ENCODE measurements around the gene ELF4.

- no peak for TF ChIP-seq EZH2 (IDR thresholded peaks at IDR 0.05; ENCODE audit: borderline replicate concordance, insufficient read depth, low read length, poor library complexity, severe bottlenecking)
- TF ChIP-seq, protein P1, sequence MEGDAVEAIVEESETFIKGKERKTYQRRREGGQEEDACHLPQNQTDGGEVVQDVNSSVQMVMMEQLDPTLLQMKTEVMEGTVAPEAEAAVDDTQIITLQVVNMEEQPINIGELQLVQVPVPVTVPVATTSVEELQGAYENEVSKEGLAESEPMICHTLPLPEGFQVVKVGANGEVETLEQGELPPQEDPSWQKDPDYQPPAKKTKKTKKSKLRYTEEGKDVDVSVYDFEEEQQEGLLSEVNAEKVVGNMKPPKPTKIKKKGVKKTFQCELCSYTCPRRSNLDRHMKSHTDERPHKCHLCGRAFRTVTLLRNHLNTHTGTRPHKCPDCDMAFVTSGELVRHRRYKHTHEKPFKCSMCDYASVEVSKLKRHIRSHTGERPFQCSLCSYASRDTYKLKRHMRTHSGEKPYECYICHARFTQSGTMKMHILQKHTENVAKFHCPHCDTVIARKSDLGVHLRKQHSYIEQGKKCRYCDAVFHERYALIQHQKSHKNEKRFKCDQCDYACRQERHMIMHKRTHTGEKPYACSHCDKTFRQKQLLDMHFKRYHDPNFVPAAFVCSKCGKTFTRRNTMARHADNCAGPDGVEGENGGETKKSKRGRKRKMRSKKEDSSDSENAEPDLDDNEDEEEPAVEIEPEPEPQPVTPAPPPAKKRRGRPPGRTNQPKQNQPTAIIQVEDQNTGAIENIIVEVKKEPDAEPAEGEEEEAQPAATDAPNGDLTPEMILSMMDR (IDR thresholded peaks at IDR 0.05; ENCODE audit: poor library complexity, severe bottlenecking), result no peak
Measured at GRCh38 chrX:130058652-130059051, 51.6 kb downstream of the ELF4 start.

Data from neural cell (in vitro differentiated cells).